K562 (cell line): ENCODE results near the gene LUZP4. TPM values are rescaled to one million over a fixed set of nuclear protein-coding genes. Genes with fewer than 3 reads are reported as not detected.

Experiments
- ELF1 ChIP-seq: fragments of 200-800 bp; sonication (Bioruptor generic); IDR thresholded peaks from 2 replicates; pipeline ENCODE4 v1.6.1; 2016; ENCODE audit warnings: missing genetic modification characterization, missing compliant biosample characterization
- FOSL1 ChIP-seq: fragments of 200-800 bp; sonication (Bioruptor generic); conservative IDR thresholded peaks from 2 replicates; pipeline ENCODE4 v1.6.1; 2016; ENCODE audit warnings: missing genetic modification characterization, missing compliant biosample characterization
- GTF2F1 ChIP-seq: IDR thresholded peaks from 2 replicates; pipeline ENCODE4 v1.6.1; 2011; ENCODE audit warnings: low read depth, low read length, improper control_type of control experiment
- KLF1 ChIP-seq: fragments of 450-650 bp; IDR thresholded peaks from 2 replicates; pipeline ENCODE4 v1.6.1; 2016; ENCODE audit warnings: missing genetic modification characterization, missing compliant biosample characterization
- POLR2AphosphoS5 ChIP-seq: IDR thresholded peaks from 2 replicates; pipeline ENCODE4 v1.6.1; 2011; ENCODE audit warnings: mild to moderate bottlenecking, low read depth, low read length, moderate library complexity; ENCODE audit not compliant: control insufficient read depth, insufficient read depth
- SAFB ChIP-seq: fragments of 200-400 bp; formaldehyde crosslinking; IDR thresholded peaks from 2 replicates; pipeline ENCODE4 v1.6.1; 2017; ENCODE audit warnings: low read depth, low read length, borderline replicate concordance
- ZBTB17 ChIP-seq: fragments of 450-650 bp; formaldehyde crosslinking; IDR thresholded peaks from 2 replicates; pipeline ENCODE4 v1.4.0; 2020; ENCODE audit warnings: mild to moderate bottlenecking
- ZNF3 ChIP-seq: fragments of 250-450 bp; sonication (Bioruptor Pico); IDR thresholded peaks from 2 replicates; pipeline ENCODE4 v1.5.0; 2021; ENCODE audit warnings: mild to moderate bottlenecking, moderate library complexity
- polyA plus RNA-seq, 8 experiments: library from polyadenylated mRNA; depleted of rRNA in 4 of 8; stranded (reverse) in 5 of 8; unstranded in 3 of 8; fragments of >200 nt; fragmentation: Nextera tagmentation in 2 of 8; fragmentation: Illumina TruSeq in 1 of 8; extraction: Ambion mirVana in 2 of 8; extraction: Trizol in 1 of 8; gene quantifications; 2 replicates each; pipeline versions ENCODE4 v1.2.1 to v1.2.3, GENCODE V29; 2011 to 2014; ENCODE audit warnings: inconsistent platforms in 1 of 8, missing spikeins in 1 of 8
- total RNA-seq, 7 experiments: library from RNA; depleted of rRNA in 6 of 7; stranded (reverse); fragments of >200 nt in 6 of 7; fragmentation: Illumina TruSeq in 2 of 7; extraction: Trizol in 2 of 7; gene quantifications; 2 replicates each; pipeline versions ENCODE4 v1.2.1 to v1.2.3, GENCODE V29; 2011 to 2021; ENCODE audit warnings: low replicate concordance in 1 of 7
- TF ChIP-seq, protein P1 (sequence below): fragments of 250-450 bp; sonication (Bioruptor Pico); IDR thresholded peaks from 2 replicates; pipeline ENCODE4 v1.5.0; 2021; ENCODE audit warnings: mild to moderate bottlenecking, moderate library complexity
- TF ChIP-seq, protein P2 (sequence below): fragments of 450-650 bp; IDR thresholded peaks from 2 replicates; pipeline ENCODE4 v1.6.1; 2016; ENCODE audit warnings: mild to moderate bottlenecking, moderate library complexity

The LUZP4 gene
- total and polyA plus RNA-seq, 9 of the 15 experiments (the other 6 are each of a cell fraction or from before 2014, with no cell fraction given) = 0.16 to 1.1 (median 0.36) TPM

DNA sequence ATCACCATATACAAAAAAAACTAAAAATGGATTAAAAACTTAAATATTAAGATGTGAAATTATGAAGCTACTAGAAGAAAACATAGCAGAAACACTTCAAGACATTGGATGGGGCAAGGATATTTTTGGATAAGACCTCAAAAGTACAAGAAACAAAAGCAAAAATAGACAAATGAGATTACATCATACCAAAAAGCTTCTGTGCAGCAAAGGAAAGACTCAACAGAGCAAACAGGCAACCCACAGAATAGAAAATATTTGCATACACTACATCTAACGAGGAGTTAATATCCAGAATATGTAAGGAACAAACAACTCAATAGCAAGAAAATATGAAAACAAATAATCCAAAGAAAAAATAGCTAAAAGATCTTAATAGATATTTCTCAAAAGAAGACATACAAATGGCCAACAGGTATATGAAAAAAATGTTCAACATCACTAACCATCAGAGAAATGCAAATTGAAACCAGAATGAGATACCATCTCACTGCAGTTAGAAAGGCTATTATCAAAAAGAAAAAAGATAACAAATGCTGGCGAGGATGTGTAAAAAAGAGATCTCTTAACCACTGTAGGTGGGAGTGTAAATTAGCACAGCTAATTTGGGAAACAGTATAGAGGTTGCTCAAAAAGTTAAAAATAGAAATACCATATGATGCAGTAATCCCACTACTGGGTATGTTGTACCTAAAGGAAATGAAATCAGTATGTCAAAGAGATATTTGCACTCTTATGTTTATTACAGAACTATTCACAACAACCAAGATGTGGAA is 37.9 kb upstream of the LUZP4 start (continued):
- TF ChIP-seq, protein P1, sequence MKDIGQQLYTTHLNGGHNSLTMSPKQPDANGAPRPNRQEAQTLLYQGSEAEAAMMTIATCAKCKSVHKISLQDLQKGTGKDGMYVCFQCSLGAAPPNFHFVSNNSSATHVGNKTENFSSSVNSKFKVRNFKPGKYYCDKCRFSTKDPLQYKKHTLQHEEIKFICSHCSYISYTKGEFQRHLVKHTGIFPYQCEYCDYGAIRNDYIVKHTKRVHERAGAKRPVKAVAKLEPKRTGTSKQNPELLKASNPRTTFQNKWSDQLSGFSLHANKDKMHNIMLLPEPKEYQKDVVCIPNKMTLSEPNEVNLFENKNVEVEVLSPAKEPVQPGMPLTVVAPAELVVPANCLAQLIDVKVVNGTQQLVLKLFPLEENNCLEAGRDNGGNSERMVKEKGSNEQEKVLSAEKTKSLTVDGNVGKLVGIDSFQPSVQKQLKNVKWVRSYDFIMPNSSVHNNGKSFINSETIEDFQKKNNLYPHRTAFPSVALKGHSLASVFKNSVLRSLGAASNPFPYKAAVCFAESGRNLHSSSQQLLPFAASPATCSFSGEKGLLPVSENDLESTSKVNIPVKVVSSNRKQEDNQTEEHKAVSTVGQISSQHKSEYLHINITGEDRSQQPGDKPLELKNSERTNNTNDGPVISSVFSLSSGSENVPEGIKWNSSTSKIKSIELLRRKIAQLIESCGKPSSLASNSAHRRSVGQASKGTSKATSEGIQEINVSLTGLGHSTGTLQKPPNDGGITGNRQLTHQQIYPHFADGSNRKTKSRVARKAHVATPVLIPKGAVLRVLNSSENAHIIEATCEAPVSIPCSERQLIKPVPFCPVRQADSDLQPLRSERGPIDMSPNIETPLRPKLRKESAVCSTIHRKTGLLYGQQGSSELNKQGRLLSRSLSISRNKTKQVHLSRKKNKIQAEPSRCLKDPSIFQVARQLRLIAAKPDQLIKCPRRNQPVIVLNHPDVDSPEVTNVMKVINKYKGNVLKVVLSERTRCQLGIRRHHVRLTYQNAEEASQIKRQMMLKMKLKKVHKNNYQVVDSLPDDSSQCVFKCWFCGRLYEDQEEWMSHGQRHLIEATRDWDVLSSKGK (CRISPR knock-in tag) = no peak
- TF ChIP-seq ZNF3 (CRISPR knock-in tag) (no peak), POLR2AphosphoS5 (no peak), FOSL1 (tag) (no peak), GTF2F1 (no peak), KLF1 (tag) (no peak), ZBTB17 (CRISPR knock-in tag) (no peak), ELF1 (tag) (no peak), SAFB (no peak)
- TF ChIP-seq, protein P2, sequence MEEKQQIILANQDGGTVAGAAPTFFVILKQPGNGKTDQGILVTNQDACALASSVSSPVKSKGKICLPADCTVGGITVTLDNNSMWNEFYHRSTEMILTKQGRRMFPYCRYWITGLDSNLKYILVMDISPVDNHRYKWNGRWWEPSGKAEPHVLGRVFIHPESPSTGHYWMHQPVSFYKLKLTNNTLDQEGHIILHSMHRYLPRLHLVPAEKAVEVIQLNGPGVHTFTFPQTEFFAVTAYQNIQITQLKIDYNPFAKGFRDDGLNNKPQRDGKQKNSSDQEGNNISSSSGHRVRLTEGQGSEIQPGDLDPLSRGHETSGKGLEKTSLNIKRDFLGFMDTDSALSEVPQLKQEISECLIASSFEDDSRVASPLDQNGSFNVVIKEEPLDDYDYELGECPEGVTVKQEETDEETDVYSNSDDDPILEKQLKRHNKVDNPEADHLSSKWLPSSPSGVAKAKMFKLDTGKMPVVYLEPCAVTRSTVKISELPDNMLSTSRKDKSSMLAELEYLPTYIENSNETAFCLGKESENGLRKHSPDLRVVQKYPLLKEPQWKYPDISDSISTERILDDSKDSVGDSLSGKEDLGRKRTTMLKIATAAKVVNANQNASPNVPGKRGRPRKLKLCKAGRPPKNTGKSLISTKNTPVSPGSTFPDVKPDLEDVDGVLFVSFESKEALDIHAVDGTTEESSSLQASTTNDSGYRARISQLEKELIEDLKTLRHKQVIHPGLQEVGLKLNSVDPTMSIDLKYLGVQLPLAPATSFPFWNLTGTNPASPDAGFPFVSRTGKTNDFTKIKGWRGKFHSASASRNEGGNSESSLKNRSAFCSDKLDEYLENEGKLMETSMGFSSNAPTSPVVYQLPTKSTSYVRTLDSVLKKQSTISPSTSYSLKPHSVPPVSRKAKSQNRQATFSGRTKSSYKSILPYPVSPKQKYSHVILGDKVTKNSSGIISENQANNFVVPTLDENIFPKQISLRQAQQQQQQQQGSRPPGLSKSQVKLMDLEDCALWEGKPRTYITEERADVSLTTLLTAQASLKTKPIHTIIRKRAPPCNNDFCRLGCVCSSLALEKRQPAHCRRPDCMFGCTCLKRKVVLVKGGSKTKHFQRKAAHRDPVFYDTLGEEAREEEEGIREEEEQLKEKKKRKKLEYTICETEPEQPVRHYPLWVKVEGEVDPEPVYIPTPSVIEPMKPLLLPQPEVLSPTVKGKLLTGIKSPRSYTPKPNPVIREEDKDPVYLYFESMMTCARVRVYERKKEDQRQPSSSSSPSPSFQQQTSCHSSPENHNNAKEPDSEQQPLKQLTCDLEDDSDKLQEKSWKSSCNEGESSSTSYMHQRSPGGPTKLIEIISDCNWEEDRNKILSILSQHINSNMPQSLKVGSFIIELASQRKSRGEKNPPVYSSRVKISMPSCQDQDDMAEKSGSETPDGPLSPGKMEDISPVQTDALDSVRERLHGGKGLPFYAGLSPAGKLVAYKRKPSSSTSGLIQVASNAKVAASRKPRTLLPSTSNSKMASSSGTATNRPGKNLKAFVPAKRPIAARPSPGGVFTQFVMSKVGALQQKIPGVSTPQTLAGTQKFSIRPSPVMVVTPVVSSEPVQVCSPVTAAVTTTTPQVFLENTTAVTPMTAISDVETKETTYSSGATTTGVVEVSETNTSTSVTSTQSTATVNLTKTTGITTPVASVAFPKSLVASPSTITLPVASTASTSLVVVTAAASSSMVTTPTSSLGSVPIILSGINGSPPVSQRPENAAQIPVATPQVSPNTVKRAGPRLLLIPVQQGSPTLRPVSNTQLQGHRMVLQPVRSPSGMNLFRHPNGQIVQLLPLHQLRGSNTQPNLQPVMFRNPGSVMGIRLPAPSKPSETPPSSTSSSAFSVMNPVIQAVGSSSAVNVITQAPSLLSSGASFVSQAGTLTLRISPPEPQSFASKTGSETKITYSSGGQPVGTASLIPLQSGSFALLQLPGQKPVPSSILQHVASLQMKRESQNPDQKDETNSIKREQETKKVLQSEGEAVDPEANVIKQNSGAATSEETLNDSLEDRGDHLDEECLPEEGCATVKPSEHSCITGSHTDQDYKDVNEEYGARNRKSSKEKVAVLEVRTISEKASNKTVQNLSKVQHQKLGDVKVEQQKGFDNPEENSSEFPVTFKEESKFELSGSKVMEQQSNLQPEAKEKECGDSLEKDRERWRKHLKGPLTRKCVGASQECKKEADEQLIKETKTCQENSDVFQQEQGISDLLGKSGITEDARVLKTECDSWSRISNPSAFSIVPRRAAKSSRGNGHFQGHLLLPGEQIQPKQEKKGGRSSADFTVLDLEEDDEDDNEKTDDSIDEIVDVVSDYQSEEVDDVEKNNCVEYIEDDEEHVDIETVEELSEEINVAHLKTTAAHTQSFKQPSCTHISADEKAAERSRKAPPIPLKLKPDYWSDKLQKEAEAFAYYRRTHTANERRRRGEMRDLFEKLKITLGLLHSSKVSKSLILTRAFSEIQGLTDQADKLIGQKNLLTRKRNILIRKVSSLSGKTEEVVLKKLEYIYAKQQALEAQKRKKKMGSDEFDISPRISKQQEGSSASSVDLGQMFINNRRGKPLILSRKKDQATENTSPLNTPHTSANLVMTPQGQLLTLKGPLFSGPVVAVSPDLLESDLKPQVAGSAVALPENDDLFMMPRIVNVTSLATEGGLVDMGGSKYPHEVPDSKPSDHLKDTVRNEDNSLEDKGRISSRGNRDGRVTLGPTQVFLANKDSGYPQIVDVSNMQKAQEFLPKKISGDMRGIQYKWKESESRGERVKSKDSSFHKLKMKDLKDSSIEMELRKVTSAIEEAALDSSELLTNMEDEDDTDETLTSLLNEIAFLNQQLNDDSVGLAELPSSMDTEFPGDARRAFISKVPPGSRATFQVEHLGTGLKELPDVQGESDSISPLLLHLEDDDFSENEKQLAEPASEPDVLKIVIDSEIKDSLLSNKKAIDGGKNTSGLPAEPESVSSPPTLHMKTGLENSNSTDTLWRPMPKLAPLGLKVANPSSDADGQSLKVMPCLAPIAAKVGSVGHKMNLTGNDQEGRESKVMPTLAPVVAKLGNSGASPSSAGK = no peak
